ENCODE measurements around the gene TSPAN4. TPM values are rescaled to one million over a fixed set of nuclear protein-coding genes. Genes with fewer than 3 reads are reported as not detected.

Gene TSPAN4
- total RNA-seq, 4 donors from 2014 or later: 14.4 to 34.8 (median 21.5) TPM

- Histone ChIP-seq H3K4me3 (no peak overlapping the region), H3K36me3 (no peaks in the 10 kb centered on the region), H3K27me3 (no peaks in the 10 kb centered on the region), H3K4me1 (peaks cover 0 to 3% of the 10 kb centered on the region in 2 donors), H3K9me3 (no peaks in the 10 kb centered on the region), H3K27ac (no peak overlapping the region)
- TF ChIP-seq CTCF (IDR thresholded peaks at IDR 0.05 in 4 of 5, conservative IDR thresholded peaks at IDR 0.05 in 1 of 5) (no peak), POLR2A (IDR thresholded peaks at IDR 0.05) (no peak)
- DNase-seq (no peak), ATAC-seq (no peak)
- in situ Hi-C loops (cut with MboI; ENCODE audit: low sequenced_read_pairs in 4 of 4): no loop called here
- intact Hi-C loops (cut with DNase I; ENCODE audit: low total_unique reads): no loop called here
Measured at GRCh38 chr11:854601-855329, 12.1 kb downstream of the TSPAN4 start.

GRCh38 chr11:855330-855674 lies 12.7 kb downstream of the TSPAN4 start:
- intact Hi-C loops (cut with DNase I; ENCODE audit: low total_unique reads) (no loop called here), in situ Hi-C loops (cut with MboI; ENCODE audit: low sequenced_read_pairs in 4 of 4) (no loop called here)
- TF ChIP-seq CTCF (IDR thresholded peaks at IDR 0.05 in 4 of 5, conservative IDR thresholded peaks at IDR 0.05 in 1 of 5): no peak
- no peak for TF ChIP-seq POLR2A (IDR thresholded peaks at IDR 0.05)
- peaks cover 0 to 5% of the 10 kb centered on the region in 2 donors for H3K4me1 ChIP-seq
- H3K27me3 ChIP-seq: no peaks in the 10 kb centered on the region
- no peaks in the 10 kb centered on the region for H3K36me3 ChIP-seq
- H3K27ac ChIP-seq: no peak overlapping the region
- ATAC-seq (no peak), DNase-seq (no peak)
- H3K4me3 ChIP-seq: no peak overlapping the region
- no peaks in the 10 kb centered on the region for H3K9me3 ChIP-seq

- no peak for DNase-seq
- H3K27me3 ChIP-seq: no peaks in the 10 kb centered on the region
- TF ChIP-seq POLR2A (IDR thresholded peaks at IDR 0.05): no peak
- TF ChIP-seq CTCF (IDR thresholded peaks at IDR 0.05 in 4 of 5, conservative IDR thresholded peaks at IDR 0.05 in 1 of 5): no peak
- in situ Hi-C loops (cut with MboI; ENCODE audit: low sequenced_read_pairs in 4 of 4): no loop called here
- H3K4me3 ChIP-seq: no peak overlapping the region
- no peak overlapping the region for H3K27ac ChIP-seq
- intact Hi-C loops (cut with DNase I; ENCODE audit: low total_unique reads): no loop called here
- ATAC-seq: no peak
- H3K36me3 ChIP-seq: no peaks in the 10 kb centered on the region
- no peaks in the 10 kb centered on the region for H3K9me3 ChIP-seq
- H3K4me1 ChIP-seq: peaks cover 0 to 5% of the 10 kb centered on the region in 2 donors
Measured at GRCh38 chr11:855796-856195, 13.1 kb downstream of the TSPAN4 start.

GRCh38 chr11:856397-856796 lies 13.7 kb downstream of the TSPAN4 start:
- intact Hi-C loops (cut with DNase I; ENCODE audit: low total_unique reads) (no loop called here), in situ Hi-C loops (cut with MboI; ENCODE audit: low sequenced_read_pairs in 4 of 4) (no loop called here)
- Histone ChIP-seq H3K36me3 (no peaks in the 10 kb centered on the region), H3K4me1 (peaks cover 0 to 5% of the 10 kb centered on the region in 2 donors), H3K4me3 (no peak overlapping the region), H3K9me3 (no peaks in the 10 kb centered on the region), H3K27me3 (no peaks in the 10 kb centered on the region), H3K27ac (no peak overlapping the region)
- no peak for ATAC-seq
- no peak for DNase-seq
- TF ChIP-seq POLR2A (IDR thresholded peaks at IDR 0.05): no peak
- no peak for TF ChIP-seq CTCF (IDR thresholded peaks at IDR 0.05 in 4 of 5, conservative IDR thresholded peaks at IDR 0.05 in 1 of 5)

All from gastrocnemius medialis (tissue), 4 donors.